ENCODE measurements around the gene ROS1. TPM values are rescaled to one million over a fixed set of nuclear protein-coding genes. Genes with fewer than 3 reads are reported as not detected.
"Not testable (repeated sequence)": the region's sequence is repeated elsewhere in the genome, so short reads cannot be mapped to it uniquely, and the experiment has no call there.

Gene ROS1
- polyA plus RNA-seq, 2 donors, result not detected

DNA sequence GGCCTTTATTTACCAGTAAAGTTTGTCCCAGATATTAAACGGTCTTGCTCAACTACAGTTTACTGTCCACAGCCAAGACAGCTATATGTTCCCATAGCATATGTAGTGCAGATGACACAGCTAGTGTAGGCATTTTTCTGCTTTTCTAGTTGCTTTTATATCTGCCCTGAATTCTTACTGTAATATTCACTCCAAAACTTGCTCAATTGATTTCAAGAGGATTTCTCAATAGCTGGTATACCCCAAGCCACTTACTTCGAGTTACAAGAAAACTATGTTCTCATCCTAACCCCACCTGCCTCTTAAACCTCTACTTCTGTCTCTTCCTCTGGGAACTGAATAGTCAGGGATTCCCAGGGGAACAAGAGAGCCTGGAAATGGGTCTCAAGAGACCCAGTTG is 18.9 kb upstream of the ROS1 start:
- H3K27ac ChIP-seq (ENCODE audit: low read depth in 2 of 2, low read length in 1 of 2), result no peak overlapping the region
- H3K27me3 ChIP-seq (ENCODE audit: control insufficient read depth in 1 of 2, insufficient read depth in 2 of 2, low read length in 2 of 2), result peaks cover 0 to 3% of the 10 kb centered on the region in 2 donors
- H3K4me3 ChIP-seq (ENCODE audit: low read depth in 1 of 2, low read length in 2 of 2), result no peak overlapping the region
- no peaks in the 10 kb centered on the region for H3K36me3 ChIP-seq (ENCODE audit: control insufficient read depth in 2 of 2, insufficient read depth in 2 of 2, low read length in 1 of 2)
- no peaks in the 10 kb centered on the region for H3K9me3 ChIP-seq (ENCODE audit: control insufficient read depth in 2 of 2, insufficient read depth in 1 of 2, low read depth in 1 of 2, low read length in 1 of 2)
- 68 to 79% methylated on average over 2 of the region's 2 CpGs for WGBS, 2 donors
- H3K4me1 ChIP-seq (ENCODE audit: control insufficient read depth in 2 of 2, insufficient read depth in 2 of 2, low read length in 1 of 2), result no peaks in the 10 kb centered on the region

- H3K27me3 ChIP-seq (ENCODE audit: control insufficient read depth in 1 of 2, insufficient read depth in 2 of 2, low read length in 2 of 2); H3K4me3 ChIP-seq (ENCODE audit: low read depth in 1 of 2, low read length in 2 of 2); H3K36me3 ChIP-seq (ENCODE audit: control insufficient read depth in 2 of 2, insufficient read depth in 2 of 2, low read length in 1 of 2); H3K27ac ChIP-seq (ENCODE audit: low read depth in 2 of 2, low read length in 1 of 2); H3K9me3 ChIP-seq (ENCODE audit: control insufficient read depth in 2 of 2, insufficient read depth in 1 of 2, low read depth in 1 of 2, low read length in 1 of 2); H3K4me1 ChIP-seq (ENCODE audit: control insufficient read depth in 2 of 2, insufficient read depth in 2 of 2, low read length in 1 of 2): not testable (repeated sequence)
- WGBS, 2 donors, result 85 to 89% methylated on average over 8 of the region's 8 CpGs
Observed at GRCh38 chr6:117442313-117442712, 16.6 kb upstream of the ROS1 start.

GRCh38 chr6:117441824-117442264 is 16.1 kb upstream of the ROS1 start:
- Histone ChIP-seq H3K9me3 (ENCODE audit: control insufficient read depth in 2 of 2, insufficient read depth in 1 of 2, low read depth in 1 of 2, low read length in 1 of 2) (no peaks in the 10 kb centered on the region), H3K27ac (ENCODE audit: low read depth in 2 of 2, low read length in 1 of 2) (no peak overlapping the region), H3K4me1 (ENCODE audit: control insufficient read depth in 2 of 2, insufficient read depth in 2 of 2, low read length in 1 of 2) (no peaks in the 10 kb centered on the region), H3K27me3 (ENCODE audit: control insufficient read depth in 1 of 2, insufficient read depth in 2 of 2, low read length in 2 of 2) (peaks cover 0 to 3% of the 10 kb centered on the region in 2 donors), H3K36me3 (ENCODE audit: control insufficient read depth in 2 of 2, insufficient read depth in 2 of 2, low read length in 1 of 2) (no peaks in the 10 kb centered on the region), H3K4me3 (ENCODE audit: low read depth in 1 of 2, low read length in 2 of 2) (no peak overlapping the region)
- WGBS, 2 donors, result 61 to 64% methylated on average over 2 of the region's 2 CpGs

DNA sequence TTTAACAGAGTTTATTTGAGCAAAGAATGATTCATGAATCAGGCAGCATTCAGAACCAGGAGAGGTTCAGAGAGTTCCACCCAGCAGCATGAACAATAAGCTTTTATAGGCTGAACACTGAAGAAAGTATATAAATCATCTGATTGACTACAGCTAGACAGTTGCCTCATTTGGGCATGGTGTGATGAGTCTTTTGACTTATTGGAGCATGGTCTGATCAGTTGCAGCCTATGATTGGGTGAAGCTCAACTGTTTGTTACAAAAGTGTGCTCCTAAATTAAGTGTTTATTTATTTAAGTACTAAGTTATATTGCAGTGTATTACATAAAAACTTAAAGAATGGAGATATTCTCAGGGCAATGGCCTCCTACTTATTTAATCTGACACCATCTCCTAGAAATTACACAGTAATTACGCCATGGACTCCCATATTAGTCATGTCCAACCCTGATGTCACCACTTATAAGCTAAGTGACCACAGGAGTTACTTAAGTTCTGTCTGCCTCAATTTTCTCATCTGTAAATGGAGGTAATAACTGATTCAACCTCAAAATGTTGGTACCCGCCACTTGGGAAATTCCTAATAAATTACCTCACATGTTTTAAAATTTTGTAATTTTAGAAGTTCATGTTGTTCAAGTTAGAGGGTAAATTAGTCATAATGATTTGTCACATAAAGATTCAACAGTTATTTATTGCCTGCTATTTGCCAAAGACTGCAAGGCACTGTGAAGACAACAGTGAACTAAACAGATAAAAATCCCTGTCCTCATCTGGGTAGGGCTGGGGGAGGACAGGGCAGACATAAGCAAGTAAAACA is 15.2 kb upstream of the ROS1 start:
- Histone ChIP-seq H3K27ac (ENCODE audit: low read depth in 2 of 2, low read length in 1 of 2) (no peak overlapping the region), H3K4me3 (ENCODE audit: low read depth in 1 of 2, low read length in 2 of 2) (no peak overlapping the region), H3K9me3 (ENCODE audit: control insufficient read depth in 2 of 2, insufficient read depth in 1 of 2, low read depth in 1 of 2, low read length in 1 of 2) (no peaks in the 10 kb centered on the region), H3K27me3 (ENCODE audit: control insufficient read depth in 1 of 2, insufficient read depth in 2 of 2, low read length in 2 of 2) (peaks cover 0 to 3% of the 10 kb centered on the region in 2 donors), H3K4me1 (ENCODE audit: control insufficient read depth in 2 of 2, insufficient read depth in 2 of 2, low read length in 1 of 2) (no peaks in the 10 kb centered on the region), H3K36me3 (ENCODE audit: control insufficient read depth in 2 of 2, insufficient read depth in 2 of 2, low read length in 1 of 2) (no peaks in the 10 kb centered on the region)
- WGBS, 2 donors, result 67 to 80% methylated on average over 2 of the region's 2 CpGs

DNA sequence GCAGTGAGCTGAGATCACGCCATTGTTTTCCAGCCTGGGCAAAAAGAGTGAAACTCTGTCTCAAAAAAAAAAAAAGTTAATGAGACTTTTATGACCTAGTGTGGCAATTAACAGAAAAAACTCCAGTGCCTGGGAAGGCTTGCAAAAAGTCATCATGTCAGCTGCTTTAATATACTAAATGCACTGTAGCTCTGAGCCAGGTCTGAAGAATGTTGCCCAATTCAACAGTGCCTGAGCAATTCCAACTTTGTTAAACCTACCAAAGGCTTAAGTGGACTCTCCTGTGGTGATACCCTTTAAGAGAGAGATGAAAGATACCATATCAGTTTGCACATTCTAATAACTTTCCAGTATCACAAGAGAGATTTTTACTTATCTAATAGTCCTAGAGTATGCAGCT is 6.5 kb upstream of the ROS1 start:
- H3K27ac ChIP-seq (ENCODE audit: low read depth in 2 of 2, low read length in 1 of 2), result no peak overlapping the region
- no peaks in the 10 kb centered on the region for H3K9me3 ChIP-seq (ENCODE audit: control insufficient read depth in 2 of 2, insufficient read depth in 1 of 2, low read depth in 1 of 2, low read length in 1 of 2)
- H3K4me1 ChIP-seq (ENCODE audit: control insufficient read depth in 2 of 2, insufficient read depth in 2 of 2, low read length in 1 of 2), result no peaks in the 10 kb centered on the region
- H3K36me3 ChIP-seq (ENCODE audit: control insufficient read depth in 2 of 2, insufficient read depth in 2 of 2, low read length in 1 of 2), result no peaks in the 10 kb centered on the region
- 81 to 95% methylated on average over 1 of the region's 1 CpG for WGBS, 2 donors
- H3K4me3 ChIP-seq (ENCODE audit: low read depth in 1 of 2, low read length in 2 of 2), result no peak overlapping the region
- no peaks in the 10 kb centered on the region for H3K27me3 ChIP-seq (ENCODE audit: control insufficient read depth in 1 of 2, insufficient read depth in 2 of 2, low read length in 2 of 2)

DNA sequence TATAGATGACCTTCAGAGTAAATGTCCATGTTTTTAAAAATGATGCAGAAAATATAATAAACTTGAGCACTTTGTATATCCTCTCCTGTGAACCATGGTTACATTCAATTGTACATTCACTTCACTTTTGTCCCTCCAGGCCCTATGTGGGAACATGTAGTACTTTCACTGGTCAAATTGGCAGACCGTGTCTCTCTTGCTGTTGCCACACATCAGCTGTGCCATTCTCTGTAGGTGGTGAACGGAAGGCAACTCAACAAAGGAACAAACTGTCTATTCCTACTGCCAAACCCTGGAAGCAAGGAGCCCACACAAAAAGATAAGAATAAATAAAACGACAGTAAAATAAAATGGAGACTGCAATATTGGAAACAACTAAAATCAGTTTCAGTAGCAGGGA is 2.0 kb downstream of the ROS1 start:
- Histone ChIP-seq H3K36me3 (ENCODE audit: control insufficient read depth in 2 of 2, insufficient read depth in 2 of 2, low read length in 1 of 2) (no peaks in the 10 kb centered on the region), H3K4me1 (ENCODE audit: control insufficient read depth in 2 of 2, insufficient read depth in 2 of 2, low read length in 1 of 2) (no peaks in the 10 kb centered on the region), H3K27ac (ENCODE audit: low read depth in 2 of 2, low read length in 1 of 2) (no peak overlapping the region), H3K9me3 (ENCODE audit: control insufficient read depth in 2 of 2, insufficient read depth in 1 of 2, low read depth in 1 of 2, low read length in 1 of 2) (no peaks in the 10 kb centered on the region), H3K4me3 (ENCODE audit: low read depth in 1 of 2, low read length in 2 of 2) (no peak overlapping the region), H3K27me3 (ENCODE audit: control insufficient read depth in 1 of 2, insufficient read depth in 2 of 2, low read length in 2 of 2) (peaks cover 0 to 2% of the 10 kb centered on the region in 2 donors)
- WGBS, 2 donors, result 67 to 69% methylated on average over 3 of the region's 3 CpGs

DNA sequence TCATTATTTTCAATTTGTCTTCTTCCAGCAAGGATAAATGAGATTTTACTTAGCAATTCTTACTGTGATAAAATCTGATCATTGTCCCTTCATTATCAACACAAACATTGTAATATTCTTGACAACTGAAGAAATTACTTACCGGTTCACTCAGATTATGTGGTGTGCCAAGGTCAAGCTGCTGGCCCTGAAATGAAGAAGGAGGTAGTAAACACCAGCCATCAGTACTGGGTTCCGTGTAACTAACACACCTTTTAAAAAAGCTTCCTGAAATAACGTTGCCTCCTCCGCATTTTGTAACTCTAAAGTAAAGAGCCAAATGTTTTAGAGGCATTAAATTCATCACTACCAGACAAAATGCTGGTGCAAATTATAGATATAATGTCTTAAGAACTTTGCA is 7.4 kb downstream of the ROS1 start:
- Histone ChIP-seq H3K27me3 (ENCODE audit: control insufficient read depth in 1 of 2, insufficient read depth in 2 of 2, low read length in 2 of 2) (peaks cover 0 to 2% of the 10 kb centered on the region in 2 donors), H3K27ac (ENCODE audit: low read depth in 2 of 2, low read length in 1 of 2) (no peak overlapping the region), H3K9me3 (ENCODE audit: control insufficient read depth in 2 of 2, insufficient read depth in 1 of 2, low read depth in 1 of 2, low read length in 1 of 2) (no peaks in the 10 kb centered on the region), H3K4me1 (ENCODE audit: control insufficient read depth in 2 of 2, insufficient read depth in 2 of 2, low read length in 1 of 2) (no peaks in the 10 kb centered on the region), H3K4me3 (ENCODE audit: low read depth in 1 of 2, low read length in 2 of 2) (no peak overlapping the region), H3K36me3 (ENCODE audit: control insufficient read depth in 2 of 2, insufficient read depth in 2 of 2, low read length in 1 of 2) (no peaks in the 10 kb centered on the region)
- 66 to 71% methylated on average over 4 of the region's 4 CpGs for WGBS, 2 donors

- Histone ChIP-seq H3K27ac (ENCODE audit: low read depth in 2 of 2, low read length in 1 of 2) (no peak overlapping the region), H3K36me3 (ENCODE audit: control insufficient read depth in 2 of 2, insufficient read depth in 2 of 2, low read length in 1 of 2) (no peaks in the 10 kb centered on the region), H3K27me3 (ENCODE audit: control insufficient read depth in 1 of 2, insufficient read depth in 2 of 2, low read length in 2 of 2) (peaks cover 0 to 2% of the 10 kb centered on the region in 2 donors), H3K4me3 (ENCODE audit: low read depth in 1 of 2, low read length in 2 of 2) (no peak overlapping the region), H3K4me1 (ENCODE audit: control insufficient read depth in 2 of 2, insufficient read depth in 2 of 2, low read length in 1 of 2) (no peaks in the 10 kb centered on the region), H3K9me3 (ENCODE audit: control insufficient read depth in 2 of 2, insufficient read depth in 1 of 2, low read depth in 1 of 2, low read length in 1 of 2) (no peaks in the 10 kb centered on the region)
- 56 to 67% methylated on average over 1 of the region's 1 CpG for WGBS, 2 donors
Observed at GRCh38 chr6:117417851-117418250, 7.9 kb downstream of the ROS1 start.

DNA sequence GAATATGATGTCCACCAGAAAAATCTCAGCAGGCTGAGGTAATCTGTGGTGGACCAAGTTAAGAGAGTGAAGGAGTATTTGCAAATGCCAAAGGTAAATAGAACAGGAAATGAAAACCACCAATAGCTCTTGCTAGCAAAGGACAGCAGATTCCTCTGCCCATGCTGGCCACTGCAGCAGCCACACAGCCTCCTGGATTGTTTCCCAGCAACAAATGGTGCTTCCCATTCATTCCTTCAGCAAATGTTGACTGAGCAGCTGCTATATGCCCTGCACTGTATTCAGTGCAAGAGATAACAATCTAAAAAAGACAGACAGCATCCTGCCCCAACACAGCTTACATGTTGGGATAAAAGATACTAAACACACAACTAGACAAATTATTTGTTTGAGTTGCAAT is 11.0 kb downstream of the ROS1 start:
- H3K36me3 ChIP-seq (ENCODE audit: control insufficient read depth in 2 of 2, insufficient read depth in 2 of 2, low read length in 1 of 2), result no peaks in the 10 kb centered on the region
- H3K27ac ChIP-seq (ENCODE audit: low read depth in 2 of 2, low read length in 1 of 2), result no peak overlapping the region
- no peaks in the 10 kb centered on the region for H3K4me1 ChIP-seq (ENCODE audit: control insufficient read depth in 2 of 2, insufficient read depth in 2 of 2, low read length in 1 of 2)
- H3K9me3 ChIP-seq (ENCODE audit: control insufficient read depth in 2 of 2, insufficient read depth in 1 of 2, low read depth in 1 of 2, low read length in 1 of 2), result no peaks in the 10 kb centered on the region
- H3K27me3 ChIP-seq (ENCODE audit: control insufficient read depth in 1 of 2, insufficient read depth in 2 of 2, low read length in 2 of 2), result no peaks in the 10 kb centered on the region
- no peak overlapping the region for H3K4me3 ChIP-seq (ENCODE audit: low read depth in 1 of 2, low read length in 2 of 2)

GRCh38 chr6:117411474-117411873 is 14.3 kb downstream of the ROS1 start:
- WGBS, 2 donors, result 64 to 73% methylated on average over 3 of the region's 3 CpGs
- Histone ChIP-seq H3K9me3 (ENCODE audit: control insufficient read depth in 2 of 2, insufficient read depth in 1 of 2, low read depth in 1 of 2, low read length in 1 of 2) (no peaks in the 10 kb centered on the region), H3K36me3 (ENCODE audit: control insufficient read depth in 2 of 2, insufficient read depth in 2 of 2, low read length in 1 of 2) (no peaks in the 10 kb centered on the region), H3K4me1 (ENCODE audit: control insufficient read depth in 2 of 2, insufficient read depth in 2 of 2, low read length in 1 of 2) (no peaks in the 10 kb centered on the region), H3K27me3 (ENCODE audit: control insufficient read depth in 1 of 2, insufficient read depth in 2 of 2, low read length in 2 of 2) (no peaks in the 10 kb centered on the region), H3K27ac (ENCODE audit: low read depth in 2 of 2, low read length in 1 of 2) (no peak overlapping the region), H3K4me3 (ENCODE audit: low read depth in 1 of 2, low read length in 2 of 2) (no peak overlapping the region)

Measured in esophagus (tissue), 2 donors.